Measurements from ENCODE around the gene MTF1.

Gene MTF1

DNA sequence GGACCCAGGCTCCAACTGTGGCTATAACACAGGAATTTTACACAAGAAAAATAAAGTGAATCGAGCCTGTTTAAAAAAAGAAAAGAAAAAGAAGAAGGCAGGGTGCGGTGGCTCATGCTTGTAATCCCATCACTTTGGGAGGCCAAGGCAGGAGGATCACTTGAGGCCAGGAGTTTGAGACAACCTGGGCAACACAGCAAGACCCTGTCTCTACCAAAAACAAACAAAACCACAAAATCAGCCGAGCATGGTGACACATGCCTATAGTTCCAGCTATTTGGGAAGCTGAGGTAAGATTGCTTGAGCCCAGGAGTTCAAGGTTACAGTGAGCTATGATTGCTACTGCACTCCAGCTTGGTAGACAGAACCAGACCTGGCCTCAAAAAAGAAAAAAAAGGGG is 17.7 kb downstream of the MTF1 start:
- intact Hi-C loops (cut with DNase I; ENCODE audit: low total_unique reads): no loop called here
- peaks cover 0 to 4% (median 0%) of the 10 kb centered on the region in 4 donors for H3K4me1 ChIP-seq
- no peaks in the 10 kb centered on the region for H3K27me3 ChIP-seq
- TF ChIP-seq, protein P1, sequence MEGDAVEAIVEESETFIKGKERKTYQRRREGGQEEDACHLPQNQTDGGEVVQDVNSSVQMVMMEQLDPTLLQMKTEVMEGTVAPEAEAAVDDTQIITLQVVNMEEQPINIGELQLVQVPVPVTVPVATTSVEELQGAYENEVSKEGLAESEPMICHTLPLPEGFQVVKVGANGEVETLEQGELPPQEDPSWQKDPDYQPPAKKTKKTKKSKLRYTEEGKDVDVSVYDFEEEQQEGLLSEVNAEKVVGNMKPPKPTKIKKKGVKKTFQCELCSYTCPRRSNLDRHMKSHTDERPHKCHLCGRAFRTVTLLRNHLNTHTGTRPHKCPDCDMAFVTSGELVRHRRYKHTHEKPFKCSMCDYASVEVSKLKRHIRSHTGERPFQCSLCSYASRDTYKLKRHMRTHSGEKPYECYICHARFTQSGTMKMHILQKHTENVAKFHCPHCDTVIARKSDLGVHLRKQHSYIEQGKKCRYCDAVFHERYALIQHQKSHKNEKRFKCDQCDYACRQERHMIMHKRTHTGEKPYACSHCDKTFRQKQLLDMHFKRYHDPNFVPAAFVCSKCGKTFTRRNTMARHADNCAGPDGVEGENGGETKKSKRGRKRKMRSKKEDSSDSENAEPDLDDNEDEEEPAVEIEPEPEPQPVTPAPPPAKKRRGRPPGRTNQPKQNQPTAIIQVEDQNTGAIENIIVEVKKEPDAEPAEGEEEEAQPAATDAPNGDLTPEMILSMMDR (IDR thresholded peaks at IDR 0.05): no peak
- H3K36me3 ChIP-seq: peaks cover 19 to 43% (median 30%) of the 10 kb centered on the region in 3 donors
- no peak overlapping the region for H3K4me3 ChIP-seq
- DNase-seq: no peak
- H3K9me3 ChIP-seq: no peaks in the 10 kb centered on the region
- H3K27ac ChIP-seq: no peak overlapping the region

DNA sequence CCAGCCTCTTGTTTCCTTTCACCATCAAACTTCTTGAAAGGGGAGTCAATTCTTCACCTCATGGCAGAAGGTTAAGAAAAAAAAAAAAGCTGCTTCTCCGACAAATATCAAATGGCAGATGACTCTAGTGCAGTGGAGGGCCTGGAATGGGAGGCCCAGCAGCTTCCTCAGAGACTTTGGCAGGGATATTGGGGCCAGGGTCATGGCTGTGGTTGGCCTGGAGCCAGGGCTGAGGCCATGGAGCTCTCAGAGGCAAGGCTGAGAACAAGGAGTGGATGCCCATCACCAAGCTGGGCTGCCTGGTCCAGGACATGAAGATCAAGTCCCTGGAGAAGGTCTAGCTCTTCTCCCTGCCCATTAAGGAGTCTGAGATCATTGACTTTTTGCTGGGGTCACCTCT is 18.7 kb downstream of the MTF1 start:
- Histone ChIP-seq H3K4me1 (peaks cover 0 to 4% (median 0%) of the 10 kb centered on the region in 4 donors), H3K4me3 (no peak overlapping the region), H3K36me3 (peaks cover 28 to 52% (median 39%) of the 10 kb centered on the region in 3 donors), H3K27me3 (no peaks in the 10 kb centered on the region), H3K27ac (no peak overlapping the region), H3K9me3 (no peaks in the 10 kb centered on the region)
- intact Hi-C loops (cut with DNase I; ENCODE audit: low total_unique reads): no loop called here
- no peak for DNase-seq
- TF ChIP-seq, protein P1 (IDR thresholded peaks at IDR 0.05): no peak

DNA sequence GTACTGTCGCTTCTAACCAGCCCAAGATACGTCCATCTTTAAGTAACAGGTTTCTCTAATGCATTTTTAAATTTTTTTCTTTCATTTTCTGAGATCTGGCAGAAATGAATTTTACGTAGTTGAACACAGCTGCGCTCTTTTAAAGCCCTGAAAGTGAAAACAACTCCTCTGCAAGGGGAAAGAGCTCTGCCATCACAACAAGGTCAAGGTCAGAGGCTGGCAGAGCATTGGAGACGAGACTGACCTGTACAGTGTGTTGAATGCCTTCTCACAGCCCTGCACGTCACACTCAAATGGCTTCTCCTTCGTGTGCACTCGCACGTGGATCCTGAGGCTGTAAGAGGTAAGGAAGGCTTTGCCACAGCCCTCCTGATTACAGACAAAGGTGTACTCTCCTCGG is 19.7 kb downstream of the MTF1 start:
- H3K4me3 ChIP-seq: no peak overlapping the region
- no peak for DNase-seq
- intact Hi-C loops (cut with DNase I; ENCODE audit: low total_unique reads): no loop called here
- no peaks in the 10 kb centered on the region for H3K27me3 ChIP-seq
- peaks cover 37 to 62% (median 49%) of the 10 kb centered on the region in 3 donors for H3K36me3 ChIP-seq
- H3K9me3 ChIP-seq: no peaks in the 10 kb centered on the region
- TF ChIP-seq, protein P1 (IDR thresholded peaks at IDR 0.05): no peak
- H3K27ac ChIP-seq: no peak overlapping the region
- peaks cover 0 to 4% (median 0%) of the 10 kb centered on the region in 4 donors for H3K4me1 ChIP-seq

DNA sequence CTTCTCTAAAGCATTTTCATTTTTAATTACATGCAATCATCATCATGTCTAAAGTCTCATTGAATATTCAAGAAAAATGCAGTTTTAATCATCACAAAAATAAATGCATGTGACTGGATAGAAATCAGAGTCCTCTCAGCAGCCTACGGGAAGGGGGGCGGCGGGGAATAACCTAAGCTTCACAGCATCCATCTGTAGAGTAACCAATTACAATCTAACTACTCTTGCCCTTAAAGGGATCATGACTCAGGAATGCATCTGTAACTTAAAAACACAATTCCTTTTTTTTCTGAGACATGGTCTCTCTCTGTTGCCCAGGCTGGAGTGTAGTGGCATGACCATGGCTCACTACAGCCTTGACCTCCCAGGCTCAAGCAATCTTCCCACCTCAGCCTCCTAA is 22.6 kb downstream of the MTF1 start:
- TF ChIP-seq, protein P1 (IDR thresholded peaks at IDR 0.05): no peak
- DNase-seq: no peak
- H3K27ac ChIP-seq: no peak overlapping the region
- intact Hi-C loops (cut with DNase I; ENCODE audit: low total_unique reads): no loop called here
- H3K4me1 ChIP-seq: peaks cover 0 to 4% (median 0%) of the 10 kb centered on the region in 4 donors
- H3K4me3 ChIP-seq: no peak overlapping the region
- no peaks in the 10 kb centered on the region for H3K27me3 ChIP-seq
- H3K36me3 ChIP-seq: peaks cover 66 to 91% (median 78%) of the 10 kb centered on the region in 3 donors
- no peaks in the 10 kb centered on the region for H3K9me3 ChIP-seq

DNA sequence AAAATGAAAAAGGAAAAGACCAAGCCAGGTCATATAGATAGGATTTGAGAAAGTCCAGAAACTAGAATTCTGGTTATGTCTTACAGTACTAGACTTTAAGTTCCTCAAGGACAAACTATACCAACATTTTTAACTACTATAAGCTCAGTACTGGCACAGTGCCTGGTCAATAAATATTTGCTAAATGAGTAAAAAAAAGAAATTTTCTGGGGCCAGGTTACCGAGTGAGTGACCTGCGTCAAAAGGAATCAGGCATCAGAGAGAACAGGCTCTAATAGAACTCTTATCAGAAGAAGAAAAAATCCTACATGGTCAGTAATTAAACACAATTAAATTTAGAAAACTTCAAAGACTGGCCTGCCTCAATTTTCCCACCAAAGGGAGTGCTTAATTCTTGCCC is 27.6 kb downstream of the MTF1 start:
- no peaks in the 10 kb centered on the region for H3K27me3 ChIP-seq
- intact Hi-C loops (cut with DNase I; ENCODE audit: low total_unique reads): no loop called here
- no peaks in the 10 kb centered on the region for H3K4me1 ChIP-seq
- H3K9me3 ChIP-seq: no peaks in the 10 kb centered on the region
- TF ChIP-seq, protein P1 (IDR thresholded peaks at IDR 0.05): no peak
- DNase-seq: no peak
- H3K27ac ChIP-seq: no peak overlapping the region
- H3K4me3 ChIP-seq: no peak overlapping the region
- peaks cover 73 to 98% (median 83%) of the 10 kb centered on the region in 3 donors for H3K36me3 ChIP-seq

DNA sequence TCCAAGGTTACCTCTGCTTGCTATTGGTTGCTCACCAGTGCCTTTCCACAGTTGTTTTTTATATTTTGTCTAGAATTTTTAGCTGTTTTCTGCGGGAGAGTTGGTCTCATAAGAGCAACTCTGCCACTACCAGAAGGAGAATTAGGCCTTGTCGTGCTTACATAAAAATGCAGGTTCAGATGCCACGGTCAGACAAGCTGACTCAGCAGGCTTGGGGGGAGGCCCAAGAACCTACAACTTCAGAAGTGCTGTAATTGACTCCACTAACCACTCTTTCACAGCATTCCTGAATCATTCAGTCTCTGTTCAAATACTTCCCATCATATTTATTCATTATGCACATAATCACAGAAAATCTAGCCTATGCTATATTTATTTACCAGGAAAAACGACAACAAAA is 28.3 kb downstream of the MTF1 start:
- no peaks in the 10 kb centered on the region for H3K9me3 ChIP-seq
- intact Hi-C loops (cut with DNase I; ENCODE audit: low total_unique reads): no loop called here
- TF ChIP-seq, protein P1 (IDR thresholded peaks at IDR 0.05): no peak
- peaks cover 67 to 98% (median 83%) of the 10 kb centered on the region in 3 donors for H3K36me3 ChIP-seq
- DNase-seq: no peak
- H3K27ac ChIP-seq: no peak overlapping the region
- H3K27me3 ChIP-seq: no peaks in the 10 kb centered on the region
- H3K4me3 ChIP-seq: no peak overlapping the region
- no peaks in the 10 kb centered on the region for H3K4me1 ChIP-seq
